Epidermal melanocyte (primary cell): Measurements from ENCODE around the gene NELFE.
"Not testable (repeated sequence)": the region's sequence is repeated elsewhere in the genome, so short reads cannot be mapped to it uniquely, and the experiment has no call there.

ENCODE experiments used
- DNase-seq: peaks from one replicate; pipeline ENCODE4 v3.0.0; 2011; ENCODE audit warnings: low spot score; ENCODE audit not compliant: insufficient read length

The NELFE gene

GRCh38 chr6:31949926-31950548 is 8.7 kb downstream of the NELFE start:
- DNase-seq = no peak

- no peak for DNase-seq
Measured at GRCh38 chr6:31948753-31949413, 9.9 kb downstream of the NELFE start.

- no peak for DNase-seq
Measured at GRCh38 chr6:31948306-31948705, 10.5 kb downstream of the NELFE start.

- DNase-seq = no peak
Measured at GRCh38 chr6:31947864-31948263, 10.9 kb downstream of the NELFE start.

- DNase-seq = no peak
Measured at GRCh38 chr6:31947070-31947675, 11.6 kb downstream of the NELFE start.

GRCh38 chr6:31946370-31946885 is 12.3 kb downstream of the NELFE start:
- DNase-seq = no peak

- peak; percentile 38 for DNase-seq
Measured at GRCh38 chr6:31945507-31946369, 13.0 kb downstream of the NELFE start, which contains the start of gene CFB. Gene CFB, plus strand, starts transcription at chr6:31946095. Its CDS starts 127 bp downstream, at chr6:31946222.

GRCh38 chr6:31945154-31945506 is 13.6 kb downstream of the NELFE start:
- no peak for DNase-seq

- DNase-seq = no peak
Measured at GRCh38 chr6:31943742-31944141, 15.0 kb downstream of the NELFE start.

GRCh38 chr6:31940256-31940664 is 18.5 kb downstream of the NELFE start:
- no peak for DNase-seq

- DNase-seq = no peak
Measured at GRCh38 chr6:31935823-31936222, 22.9 kb downstream of the NELFE start.

- DNase-seq = no peak
Measured at GRCh38 chr6:31935021-31935420, 23.8 kb downstream of the NELFE start.

GRCh38 chr6:31933537-31933936 is 25.2 kb downstream of the NELFE start:
- no peak for DNase-seq

- not testable (repeated sequence) for DNase-seq
Measured at GRCh38 chr6:31932137-31932536, 26.6 kb downstream of the NELFE start.

- no peak for DNase-seq
Measured at GRCh38 chr6:31930962-31931361, 27.8 kb downstream of the NELFE start.

- DNase-seq = no peak
Measured at GRCh38 chr6:31928672-31928939, 30.2 kb downstream of the NELFE start.

- DNase-seq = no peak
Measured at GRCh38 chr6:31927863-31928671, 30.7 kb downstream of the NELFE start.

- no peak for DNase-seq
Measured at GRCh38 chr6:31927242-31927862, 31.4 kb downstream of the NELFE start, which contains the start of gene C2. Gene C2, plus strand, starts transcription at chr6:31927717. Its CDS starts 36 bp downstream, at chr6:31927753.

- DNase-seq = no peak
Measured at GRCh38 chr6:31922942-31923341, 35.8 kb downstream of the NELFE start.

- DNase-seq = no peak
Measured at GRCh38 chr6:31920811-31921210, 38.0 kb downstream of the NELFE start.
